GM15510 (cell line): ENCODE data around the gene PLLP.

Experiments used
- POLR2A ChIP-seq: IDR thresholded peaks from 3 replicates; pipeline ENCODE4 v1.6.1; 2011; ENCODE audit warnings: borderline replicate concordance; ENCODE audit not compliant: insufficient read length; ENCODE audit errors: extremely low read depth

PLLP gene

GRCh38 chr16:57233944-57234706 is 50.3 kb downstream of the PLLP start:
- no peak for TF ChIP-seq POLR2A

GRCh38 chr16:57231821-57232350 is 52.6 kb downstream of the PLLP start:
- TF ChIP-seq POLR2A = no peak

GRCh38 chr16:57229079-57229478 is 55.4 kb downstream of the PLLP start:
- no peak for TF ChIP-seq POLR2A

- TF ChIP-seq POLR2A = no peak
Measured at GRCh38 chr16:57226701-57227621, 57.5 kb downstream of the PLLP start.

- TF ChIP-seq POLR2A = no peak
Measured at GRCh38 chr16:57225978-57226377, 58.5 kb downstream of the PLLP start.

GRCh38 chr16:57224651-57225335 is 59.7 kb downstream of the PLLP start:
- no peak for TF ChIP-seq POLR2A

GRCh38 chr16:57223057-57223456 is 61.4 kb downstream of the PLLP start:
- no peak for TF ChIP-seq POLR2A

GRCh38 chr16:57216968-57217367 is 67.5 kb downstream of the PLLP start:
- TF ChIP-seq POLR2A = no peak

- no peak for TF ChIP-seq POLR2A
Measured at GRCh38 chr16:57213462-57213861, 71.0 kb downstream of the PLLP start.

- TF ChIP-seq POLR2A = no peak
Measured at GRCh38 chr16:57209780-57210179, 74.7 kb downstream of the PLLP start.

GRCh38 chr16:57208926-57209325 is 75.5 kb downstream of the PLLP start:
- TF ChIP-seq POLR2A = no peak
